ENCODE results near the gene UGT1A7. TPM values are rescaled to one million over a fixed set of nuclear protein-coding genes. Genes with fewer than 3 reads are reported as not detected.
"Not testable (repeated sequence)": the region's sequence is repeated elsewhere in the genome, so short reads cannot be mapped to it uniquely, and the experiment has no call there.

UGT1A7 gene
- total RNA-seq, 1 donor = not detected

GRCh38 chr2:233654501-233654900, 27.2 kb upstream of the UGT1A7 start:
- no peak overlapping the region for H3K4me3 ChIP-seq (ENCODE audit: low read depth, low read length)
- no peak for DNase-seq (ENCODE audit: low read depth)
- TF ChIP-seq, protein P1, sequence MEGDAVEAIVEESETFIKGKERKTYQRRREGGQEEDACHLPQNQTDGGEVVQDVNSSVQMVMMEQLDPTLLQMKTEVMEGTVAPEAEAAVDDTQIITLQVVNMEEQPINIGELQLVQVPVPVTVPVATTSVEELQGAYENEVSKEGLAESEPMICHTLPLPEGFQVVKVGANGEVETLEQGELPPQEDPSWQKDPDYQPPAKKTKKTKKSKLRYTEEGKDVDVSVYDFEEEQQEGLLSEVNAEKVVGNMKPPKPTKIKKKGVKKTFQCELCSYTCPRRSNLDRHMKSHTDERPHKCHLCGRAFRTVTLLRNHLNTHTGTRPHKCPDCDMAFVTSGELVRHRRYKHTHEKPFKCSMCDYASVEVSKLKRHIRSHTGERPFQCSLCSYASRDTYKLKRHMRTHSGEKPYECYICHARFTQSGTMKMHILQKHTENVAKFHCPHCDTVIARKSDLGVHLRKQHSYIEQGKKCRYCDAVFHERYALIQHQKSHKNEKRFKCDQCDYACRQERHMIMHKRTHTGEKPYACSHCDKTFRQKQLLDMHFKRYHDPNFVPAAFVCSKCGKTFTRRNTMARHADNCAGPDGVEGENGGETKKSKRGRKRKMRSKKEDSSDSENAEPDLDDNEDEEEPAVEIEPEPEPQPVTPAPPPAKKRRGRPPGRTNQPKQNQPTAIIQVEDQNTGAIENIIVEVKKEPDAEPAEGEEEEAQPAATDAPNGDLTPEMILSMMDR (IDR thresholded peaks at IDR 0.05; ENCODE audit: insufficient read depth, low read depth, low read length) = no peak

DNA sequence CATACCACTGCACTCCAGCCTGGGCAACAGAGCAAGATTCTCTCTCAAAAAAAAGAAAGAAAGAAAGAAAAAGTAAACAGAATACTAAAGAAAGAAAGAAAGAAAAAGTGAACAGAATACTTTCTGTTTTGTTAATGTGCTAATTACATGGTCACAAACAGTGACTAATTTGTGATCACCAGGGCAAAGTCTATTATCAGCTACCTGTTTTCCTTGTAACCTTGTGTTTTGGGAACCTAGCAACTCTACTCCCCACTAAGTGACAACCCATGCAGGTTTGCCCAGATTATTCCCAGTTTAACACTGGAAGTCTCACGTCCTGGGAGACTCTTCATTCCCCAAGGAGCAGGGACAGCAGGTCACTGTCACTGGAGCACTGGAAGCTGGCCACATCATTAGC, 26.7 kb upstream of the UGT1A7 start:
- TF ChIP-seq, protein P1 (IDR thresholded peaks at IDR 0.05; ENCODE audit: insufficient read depth, low read depth, low read length) = no peak
- no peak overlapping the region for H3K4me3 ChIP-seq (ENCODE audit: low read depth, low read length)
- DNase-seq (ENCODE audit: low read depth) = no peak

- not testable (repeated sequence) for DNase-seq (ENCODE audit: low read depth); H3K4me3 ChIP-seq (ENCODE audit: low read depth, low read length)
These were observed 25.8 kb upstream of the UGT1A7 start for GRCh38 chr2:233655943-233656342.

GRCh38 chr2:233656443-233656842, 25.3 kb upstream of the UGT1A7 start:
- TF ChIP-seq, protein P1 (IDR thresholded peaks at IDR 0.05; ENCODE audit: insufficient read depth, low read depth, low read length) = no peak
- no peak overlapping the region for H3K4me3 ChIP-seq (ENCODE audit: low read depth, low read length)
- DNase-seq (ENCODE audit: low read depth) = no peak

- TF ChIP-seq, protein P1 (IDR thresholded peaks at IDR 0.05; ENCODE audit: insufficient read depth, low read depth, low read length) = no peak
- no peak for DNase-seq (ENCODE audit: low read depth)
These were observed 23.1 kb upstream of the UGT1A7 start for GRCh38 chr2:233658610-233659009.

GRCh38 chr2:233663911-233664310, 17.8 kb upstream of the UGT1A7 start:
- TF ChIP-seq, protein P1 (IDR thresholded peaks at IDR 0.05; ENCODE audit: insufficient read depth, low read depth, low read length) = no peak
- H3K4me3 ChIP-seq (ENCODE audit: low read depth, low read length) = no peak overlapping the region
- no peak for DNase-seq (ENCODE audit: low read depth)

More at GRCh38 chr2:233658610-233659009, 23.1 kb upstream of the UGT1A7 start:
- no peak overlapping the region for H3K4me3 ChIP-seq (ENCODE audit: low read depth, low read length)

DNA sequence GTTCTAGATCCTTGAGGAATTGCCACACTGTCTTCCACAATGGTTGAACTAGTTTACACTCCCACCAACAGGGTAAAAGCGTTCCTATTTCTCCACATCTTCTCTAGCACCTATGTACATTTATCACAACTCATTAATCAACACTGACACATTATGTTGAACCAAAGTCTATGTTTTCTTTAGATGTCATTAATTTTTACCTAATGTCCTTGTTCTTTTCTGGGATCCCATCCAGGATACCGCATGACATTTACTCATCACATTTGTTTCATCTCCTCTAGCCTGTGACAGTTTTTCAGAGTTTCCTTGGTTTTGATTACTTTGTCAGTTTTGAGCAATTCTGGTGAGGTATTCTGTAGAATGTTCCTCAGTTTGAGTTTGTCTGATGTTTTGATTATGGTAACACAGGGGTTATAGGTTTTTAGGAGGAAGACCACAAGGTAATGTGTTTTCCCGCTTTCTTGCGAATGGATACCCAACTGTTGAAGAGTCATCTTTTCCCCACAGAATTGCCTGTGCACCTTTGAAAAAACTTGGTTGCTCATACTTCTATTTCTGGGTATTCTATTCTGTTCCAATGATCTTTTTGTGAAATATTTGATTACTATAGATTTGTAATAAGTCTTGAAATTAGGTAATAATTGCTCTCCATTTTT, 13.0 kb upstream of the UGT1A7 start:
- TF ChIP-seq, protein P1 (IDR thresholded peaks at IDR 0.05; ENCODE audit: insufficient read depth, low read depth, low read length) = no peak
- H3K4me3 ChIP-seq (ENCODE audit: low read depth, low read length) = no peak overlapping the region
- no peak for DNase-seq (ENCODE audit: low read depth)

All from fibroblast of villous mesenchyme (primary cell).